B cell (primary cell): ENCODE measurements around the gene IPO13.

Source experiments
- CTCF ChIP-seq: fragments of 200-600 bp; IDR thresholded peaks from one replicate; pipeline ENCODE4 v1.8.0; 2022; ENCODE audit warnings: antibody characterized with exemption, mild to moderate bottlenecking
- EZH2 ChIP-seq: IDR thresholded peaks from 2 replicates; pipeline ENCODE4 v1.6.1; 2012; ENCODE audit warnings: borderline replicate concordance, low read depth, mild to moderate bottlenecking, moderate library complexity, low read length; ENCODE audit not compliant: insufficient read depth, poor library complexity, severe bottlenecking

GRCh38 chr1:43934986-43935324 is 11.8 kb upstream of the IPO13 start:
- no peak for TF ChIP-seq EZH2
- TF ChIP-seq CTCF = no peak
